OCI-LY7 (cell line): Measurements from ENCODE around the gene TUBB3. TPM values are rescaled to one million over a fixed set of nuclear protein-coding genes. Genes with fewer than 3 reads are reported as not detected.
"Not testable (repeated sequence)": the region's sequence is repeated elsewhere in the genome, so short reads cannot be mapped to it uniquely, and the experiment has no call there.

Source experiments
- BruUV-seq: library from RNA; stranded (reverse); fragments of 400-500 nt; replicated peaks from 2 replicates; lab custom pipeline; 2021; lab: Mats Ljungman, UMichigan
- CTCF ChIA-PET: fragments of 300-600 bp; sonication (Branson Sonifier 250); formaldehyde crosslinking; loops from one replicate; lab custom pipeline; 2022; ENCODE audit warnings: antibody characterized with exemption; ENCODE audit not compliant: unreplicated experiment; lab: Charles Lee
- POLR2A ChIA-PET: fragments of 300-600 bp; sonication (Branson Sonifier 250); formaldehyde crosslinking; loops from one replicate; lab custom pipeline; 2022; ENCODE audit warnings: antibody characterized with exemption; lab: Charles Lee
- DNase-seq: peaks from one replicate; pipeline ENCODE4 v3.0.0-alpha.2; 2015; ENCODE audit warnings: low spot score
- H2AFZ ChIP-seq: fragments of 200-600 bp; sonication (generic), shearing (Covaris generic); 2 replicates; pipeline ENCODE4 v1.6.1; 2014; ENCODE audit warnings: mild to moderate bottlenecking, antibody characterized with exemption, low read length, moderate library complexity
- H3K27ac ChIP-seq: fragments of 200-600 bp; sonication (generic); 2 replicates; pipeline ENCODE4 v1.5.1; 2014; ENCODE audit warnings: mixed run types, low read depth, mild to moderate bottlenecking, moderate library complexity, low read length, inconsistent platforms; ENCODE audit not compliant: poor library complexity, severe bottlenecking
- H3K36me3 ChIP-seq: fragments of 200-600 bp; sonication (generic); 2 replicates; pipeline ENCODE4 v1.6.1; 2014; ENCODE audit warnings: mild to moderate bottlenecking, antibody characterized with exemption, low read length, moderate library complexity, mixed read lengths; ENCODE audit not compliant: insufficient read depth
- H3K4me1 ChIP-seq: fragments of 200-600 bp; sonication (generic); 2 replicates; pipeline ENCODE4 v1.5.1; 2014; ENCODE audit warnings: mild to moderate bottlenecking, low read length; ENCODE audit not compliant: insufficient read depth, poor library complexity, severe bottlenecking
- H3K4me2 ChIP-seq: fragments of 200-600 bp; sonication (generic); 2 replicates; pipeline ENCODE4 v1.6.1; 2014; ENCODE audit warnings: mild to moderate bottlenecking, low read length
- H3K4me3 ChIP-seq: fragments of 200-600 bp; sonication (generic); 2 replicates; pipeline ENCODE4 v1.5.1; 2014; ENCODE audit warnings: mild to moderate bottlenecking, low read depth, low read length; ENCODE audit not compliant: poor library complexity, severe bottlenecking
- H3K79me2 ChIP-seq: fragments of 200-600 bp; sonication (generic); 2 replicates; pipeline ENCODE4 v1.6.1; 2016; ENCODE audit warnings: low read depth, mild to moderate bottlenecking, low read length, moderate library complexity, mixed read lengths; ENCODE audit not compliant: insufficient read depth
- H3K9me2 ChIP-seq: fragments of 200-600 bp; sonication (generic); 2 replicates; pipeline ENCODE4 v1.6.1; 2016; ENCODE audit warnings: mild to moderate bottlenecking, low read length, mixed read lengths; ENCODE audit not compliant: insufficient read depth
- H3K9me3 ChIP-seq: fragments of 200-600 bp; sonication (generic); 2 replicates; pipeline ENCODE4 v1.6.1; 2014; ENCODE audit warnings: mild to moderate bottlenecking, mixed run types, low read length, mixed read lengths
- H4K20me1 ChIP-seq: fragments of 200-600 bp; sonication (generic); 2 replicates; pipeline ENCODE4 v1.6.1; 2014; ENCODE audit warnings: mild to moderate bottlenecking, antibody characterized with exemption, low read length, moderate library complexity, mixed read lengths; ENCODE audit not compliant: insufficient read depth
- EZH2phosphoT487 ChIP-seq: fragments of 200-600 bp; sonication (generic); IDR thresholded peaks from 2 replicates; pipeline ENCODE4 v1.6.1; 2018; ENCODE audit warnings: low read depth, borderline replicate concordance, mild to moderate bottlenecking, mixed run types, antibody characterized with exemption, low read length, moderate library complexity, mixed read lengths
- intact Hi-C: fragments of 100-400 bp; cut with micrococcal nuclease; formaldehyde crosslinking; loops from one replicate; pipeline ENCODE4 v1.10.0; 2022; ENCODE audit not compliant: unreplicated experiment
- total RNA-seq, 2 experiments: library from RNA; depleted of rRNA in 1 of 2; stranded (reverse); fragments of >200 nt in 1 of 2; shearing (Covaris generic) in 1 of 2; gene quantifications; 2 replicates each; pipeline ENCODE4 v1.2.3, GENCODE V29; 2014 to 2022
- TF ChIP-seq, protein P1 (sequence below): fragments of 200-600 bp; sonication (generic); conservative IDR thresholded peaks from 2 replicates; pipeline ENCODE4 v1.5.1; 2014; ENCODE audit warnings: mild to moderate bottlenecking, antibody characterized with exemption, low read length, moderate library complexity, mixed read lengths

The TUBB3 gene
- total RNA-seq, 2 experiments from 2014 or later = 63.7 to 192 TPM

DNA sequence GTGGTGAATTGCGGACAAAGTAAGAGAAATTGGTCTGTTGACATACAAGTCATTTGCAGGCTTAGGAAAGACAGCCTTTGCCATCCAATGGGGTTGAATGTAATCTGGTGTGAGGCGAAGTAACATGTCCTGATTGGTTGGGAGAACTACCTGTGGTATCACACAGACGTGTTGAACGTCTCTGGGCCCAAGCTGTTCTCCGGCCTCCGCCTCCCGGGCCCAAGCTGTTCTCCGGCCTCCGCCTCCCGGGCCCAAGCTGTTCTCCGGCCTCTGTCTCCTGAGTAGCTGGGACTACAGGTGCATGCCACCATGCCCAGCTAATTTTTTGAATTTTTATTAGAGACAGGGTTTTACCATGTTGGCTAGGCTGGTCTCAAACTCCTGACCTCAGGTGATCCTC lies 44.9 kb downstream of the TUBB3 start:
- CTCF ChIA-PET = not testable (repeated sequence)

DNA sequence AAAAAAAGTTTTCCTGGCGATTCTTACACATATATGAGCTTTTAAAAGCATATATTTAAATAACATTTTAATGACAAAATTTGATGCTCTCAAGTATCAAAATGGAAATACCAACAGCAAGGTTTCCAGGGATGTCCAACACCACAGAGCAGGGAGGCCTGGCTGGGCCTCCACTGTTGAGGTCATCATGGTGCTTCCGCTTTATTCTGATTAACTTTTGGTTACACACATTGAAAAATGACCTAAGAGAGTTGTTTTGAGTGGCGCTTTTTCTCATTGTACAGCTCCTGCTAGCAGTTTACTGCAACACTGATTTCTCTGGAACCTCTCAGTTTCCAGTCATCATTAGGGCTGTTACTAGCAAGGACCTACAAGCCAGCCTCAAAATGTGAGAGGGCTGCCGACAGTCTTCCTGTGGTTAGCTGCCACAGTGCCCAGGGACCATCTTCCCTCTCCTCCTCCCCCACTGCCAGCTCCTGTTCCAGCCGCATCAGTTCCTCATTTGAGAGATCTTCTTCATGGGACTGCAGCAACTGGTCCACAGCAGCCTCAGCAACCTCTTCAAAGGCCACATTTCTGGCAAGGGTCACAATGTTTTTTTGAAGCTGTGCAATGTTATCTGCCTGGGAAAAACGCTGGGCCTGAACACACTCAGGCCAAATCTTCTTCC lies 46.7 kb downstream of the TUBB3 start:
- H4K20me1 ChIP-seq = 0 out of 2 replicates have a peak, but pooled peaks cover 6% of the 10 kb centered on the region
- peaks cover 44% of the 10 kb centered on the region for H3K36me3 ChIP-seq
- ChIA-PET POLR2A (interaction anchor here (0.8 to 1.6 kb wide), 5 partner anchors 12 to 51 kb away, joined by 3 to 10 read pairs (median 6); partner anchors contain the start of genes MC1R and TUBB3), CTCF (interaction anchor here (1.3 kb wide), 1 partner anchor 15 kb away, joined by 6 read pairs; no protein-coding TSS in a partner anchor)
- BruUV-seq = no TSS peak
- H3K27ac ChIP-seq = peak overlapping the region; percentile 55
- intact Hi-C loops = no loop called here
- no peaks in the 10 kb centered on the region for H3K9me3 ChIP-seq
- no peak overlapping the region for H2AFZ ChIP-seq
- TF ChIP-seq, protein P1, sequence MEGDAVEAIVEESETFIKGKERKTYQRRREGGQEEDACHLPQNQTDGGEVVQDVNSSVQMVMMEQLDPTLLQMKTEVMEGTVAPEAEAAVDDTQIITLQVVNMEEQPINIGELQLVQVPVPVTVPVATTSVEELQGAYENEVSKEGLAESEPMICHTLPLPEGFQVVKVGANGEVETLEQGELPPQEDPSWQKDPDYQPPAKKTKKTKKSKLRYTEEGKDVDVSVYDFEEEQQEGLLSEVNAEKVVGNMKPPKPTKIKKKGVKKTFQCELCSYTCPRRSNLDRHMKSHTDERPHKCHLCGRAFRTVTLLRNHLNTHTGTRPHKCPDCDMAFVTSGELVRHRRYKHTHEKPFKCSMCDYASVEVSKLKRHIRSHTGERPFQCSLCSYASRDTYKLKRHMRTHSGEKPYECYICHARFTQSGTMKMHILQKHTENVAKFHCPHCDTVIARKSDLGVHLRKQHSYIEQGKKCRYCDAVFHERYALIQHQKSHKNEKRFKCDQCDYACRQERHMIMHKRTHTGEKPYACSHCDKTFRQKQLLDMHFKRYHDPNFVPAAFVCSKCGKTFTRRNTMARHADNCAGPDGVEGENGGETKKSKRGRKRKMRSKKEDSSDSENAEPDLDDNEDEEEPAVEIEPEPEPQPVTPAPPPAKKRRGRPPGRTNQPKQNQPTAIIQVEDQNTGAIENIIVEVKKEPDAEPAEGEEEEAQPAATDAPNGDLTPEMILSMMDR = no peak
- TF ChIP-seq EZH2phosphoT487 = no peak
- peak overlapping the region; percentile 25 for H3K4me3 ChIP-seq
- H3K4me2 ChIP-seq = peak overlapping the region; percentile 60
- H3K79me2 ChIP-seq = peaks cover 28% of the 10 kb centered on the region
- DNase-seq = peak; percentile 37
- no peaks in the 10 kb centered on the region for H3K9me2 ChIP-seq
- peaks cover 38% of the 10 kb centered on the region for H3K4me1 ChIP-seq

More for the DNA sequence above, 44.9 kb downstream of the TUBB3 start:
- DNase-seq, H3K9me3 ChIP-seq, POLR2A ChIA-PET, H3K9me2 ChIP-seq, intact Hi-C loops, H3K4me2 ChIP-seq, H4K20me1 ChIP-seq, BruUV-seq, H3K27ac ChIP-seq, H3K4me3 ChIP-seq, H2AFZ ChIP-seq: not testable (repeated sequence)
- Histone ChIP-seq H3K4me1 (peaks cover 29% of the 10 kb centered on the region), H3K79me2 (peaks cover 10% of the 10 kb centered on the region), H3K36me3 (peaks cover 59% of the 10 kb centered on the region)

DNA sequence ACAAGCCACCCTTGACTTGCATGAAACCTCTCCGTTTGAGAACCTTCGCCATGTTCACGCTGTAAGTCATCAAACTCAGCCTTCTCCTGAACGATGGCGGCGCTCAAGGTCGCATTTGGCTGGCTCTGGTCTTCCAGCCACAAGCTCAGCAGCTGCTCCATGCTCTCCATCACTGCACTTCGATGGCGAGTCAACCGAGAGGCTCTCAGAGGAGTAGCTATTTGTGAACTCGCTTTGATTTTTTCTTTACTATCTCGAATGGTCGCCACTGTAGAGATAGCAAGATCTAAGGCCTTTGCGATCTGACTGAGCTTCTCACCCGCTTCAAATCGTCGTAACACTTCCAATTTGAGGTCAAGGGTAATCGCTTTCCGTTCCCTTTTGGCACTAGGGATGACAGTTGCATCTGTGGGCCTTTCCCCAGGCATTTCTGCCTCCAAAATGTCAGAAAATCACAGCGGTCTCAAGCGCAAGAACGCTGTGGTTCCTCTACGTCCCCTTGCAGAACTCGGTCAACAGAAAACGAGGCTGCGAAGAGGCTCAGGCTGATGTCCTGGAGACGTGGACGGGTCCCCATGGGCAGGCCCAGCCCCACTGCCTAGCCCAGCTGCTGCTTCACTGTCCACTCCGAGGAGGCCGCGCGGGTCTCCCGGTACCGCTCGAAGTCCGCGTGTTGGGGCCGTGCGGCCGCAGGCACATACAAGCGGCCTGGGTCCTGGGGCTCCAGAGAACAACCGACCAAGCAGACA lies 48.5 kb downstream of the TUBB3 start:
- DNase-seq = no peak

More for the DNA sequence above, 48.5 kb downstream of the TUBB3 start:
- Histone ChIP-seq H3K27ac (peak overlapping the region; percentile 50), H3K79me2 (peaks cover 46% of the 10 kb centered on the region), H3K4me1 (peaks cover 38% of the 10 kb centered on the region), H4K20me1 (0 out of 2 replicates have a peak, but pooled peaks cover 6% of the 10 kb centered on the region), H3K36me3 (peaks cover 41% of the 10 kb centered on the region), H3K9me2 (no peaks in the 10 kb centered on the region), H3K4me3 (peak overlapping the region; percentile 84), H3K9me3 (no peaks in the 10 kb centered on the region), H2AFZ (peak overlapping the region; percentile 61), H3K4me2 (peak overlapping the region; percentile 91)
- POLR2A ChIA-PET = interaction anchor here (0.6 to 2.2 kb wide), 5 partner anchors 12 to 52 kb away, joined by 3 to 9 read pairs (median 4); no protein-coding TSS in a partner anchor
- CTCF ChIA-PET = no interaction called here
- TF ChIP-seq EZH2phosphoT487 = no peak
- TF ChIP-seq, protein P1 = no peak
- BruUV-seq = no TSS peak
- intact Hi-C loops = loop anchor here (1.0 to 2.0 kb wide), 3 partner anchors 23 to 97 kb away; partner anchors contain the start of gene DEF8
